Stimulated activated naive CD8-positive, alpha-beta T cell treated with anti-CD3 and anti-CD28 coated beads, Interleukin-15, Interleukin-2, amounts not matched to agents 100 ng/mL and 50 ng/mL, for 24 hours (primary cell): ENCODE data around the gene COL25A1.

Experiments
- H3K27ac Mint-ChIP-seq: one replicate; pipeline ENCODE4 v1.8.0; 2021; ENCODE audit warnings: mild to moderate bottlenecking, mixed read lengths
- H3K27me3 Mint-ChIP-seq: one replicate; pipeline ENCODE4 v1.8.0; 2021; ENCODE audit warnings: mixed read lengths
- H3K36me3 Mint-ChIP-seq: one replicate; pipeline ENCODE4 v1.8.0; 2021; ENCODE audit warnings: low read depth, mixed read lengths
- H3K4me1 Mint-ChIP-seq: one replicate; pipeline ENCODE4 v1.8.0; 2021; ENCODE audit warnings: low read depth, mixed read lengths
- H3K4me3 Mint-ChIP-seq: one replicate; pipeline ENCODE4 v1.8.0; 2021; ENCODE audit warnings: mild to moderate bottlenecking, mixed read lengths
- H3K9me3 Mint-ChIP-seq: one replicate; pipeline ENCODE4 v1.8.0; 2021; ENCODE audit warnings: mixed read lengths

The COL25A1 gene

DNA sequence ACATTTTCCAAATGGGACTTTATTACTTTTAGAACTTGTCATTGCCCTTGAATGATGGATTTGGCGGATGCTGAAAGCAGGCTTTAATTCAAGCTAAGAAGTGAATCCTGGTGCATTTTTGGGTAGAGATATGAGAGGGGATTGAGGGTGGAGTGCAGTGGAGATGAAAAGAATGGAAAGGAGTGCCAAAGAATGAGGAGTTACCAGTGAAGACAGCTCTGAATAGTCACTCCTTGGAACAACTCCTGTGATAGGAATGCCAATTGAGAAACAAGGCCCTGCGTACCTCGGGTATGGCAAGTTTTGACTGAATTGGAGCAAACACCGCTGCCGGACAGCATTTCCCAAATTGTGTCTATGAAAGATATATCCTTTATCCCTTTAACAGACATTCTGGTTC, 503.2 kb downstream of the COL25A1 start:
- no peak overlapping the region for H3K27ac Mint-ChIP-seq
- H3K27me3 Mint-ChIP-seq = no peaks in the 10 kb centered on the region
- no peaks in the 10 kb centered on the region for H3K9me3 Mint-ChIP-seq
- no peaks in the 10 kb centered on the region for H3K4me1 Mint-ChIP-seq
- no peak overlapping the region for H3K4me3 Mint-ChIP-seq
- H3K36me3 Mint-ChIP-seq = no peaks in the 10 kb centered on the region

DNA sequence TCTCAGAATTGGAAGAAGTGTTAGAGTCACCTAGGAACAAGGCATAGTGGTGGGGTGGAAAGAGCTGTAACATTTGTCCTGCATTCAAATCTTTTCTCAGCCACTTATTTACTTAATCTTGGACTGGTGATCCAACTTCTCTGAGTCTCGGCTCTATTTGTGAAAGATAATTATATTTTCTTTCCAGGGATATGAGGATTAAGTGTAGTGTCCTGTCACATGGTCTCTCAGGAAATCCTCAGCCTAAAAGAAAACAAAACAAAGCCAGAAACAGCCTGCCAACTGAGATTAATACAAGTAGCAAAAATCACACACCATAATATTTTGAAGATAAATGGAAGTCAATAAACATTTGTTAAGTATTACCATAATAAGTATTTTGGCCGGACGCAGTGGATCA, 506.3 kb downstream of the COL25A1 start:
- H3K9me3 Mint-ChIP-seq = no peaks in the 10 kb centered on the region
- H3K4me1 Mint-ChIP-seq = no peaks in the 10 kb centered on the region
- no peak overlapping the region for H3K4me3 Mint-ChIP-seq

GRCh38 chr4:108795733-108796132, 506.7 kb downstream of the COL25A1 start:
- Mint-ChIP-seq H3K4me3 (no peak overlapping the region), H3K27me3 (no peaks in the 10 kb centered on the region), H3K4me1 (no peaks in the 10 kb centered on the region), H3K9me3 (no peaks in the 10 kb centered on the region), H3K27ac (no peak overlapping the region), H3K36me3 (no peaks in the 10 kb centered on the region)

More for the DNA sequence above, 506.3 kb downstream of the COL25A1 start:
- Mint-ChIP-seq H3K36me3 (no peaks in the 10 kb centered on the region), H3K27ac (no peak overlapping the region), H3K27me3 (no peaks in the 10 kb centered on the region)

DNA sequence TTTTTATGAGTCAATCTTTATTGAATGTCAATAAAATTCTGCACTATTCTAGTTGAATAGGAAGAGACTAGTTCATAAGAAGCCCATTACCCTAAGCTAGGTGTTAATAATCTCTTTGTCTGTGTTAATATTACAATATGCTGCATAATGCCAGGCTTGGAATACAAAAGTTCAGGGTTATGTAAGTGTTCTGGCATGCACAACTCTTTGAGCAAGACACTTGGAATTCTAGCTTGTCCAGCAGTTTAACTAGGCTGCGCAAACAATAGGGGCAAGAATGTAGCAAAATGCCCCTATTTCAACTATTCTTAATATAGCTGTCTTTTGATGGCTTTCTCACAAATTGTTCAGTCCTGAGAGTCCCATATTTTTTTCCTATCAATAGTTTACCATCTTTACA, 508.3 kb downstream of the COL25A1 start:
- H3K9me3 Mint-ChIP-seq = no peaks in the 10 kb centered on the region
- H3K4me3 Mint-ChIP-seq = no peak overlapping the region
- H3K36me3 Mint-ChIP-seq = no peaks in the 10 kb centered on the region
- H3K27me3 Mint-ChIP-seq = no peaks in the 10 kb centered on the region
- no peak overlapping the region for H3K27ac Mint-ChIP-seq
- no peaks in the 10 kb centered on the region for H3K4me1 Mint-ChIP-seq

DNA sequence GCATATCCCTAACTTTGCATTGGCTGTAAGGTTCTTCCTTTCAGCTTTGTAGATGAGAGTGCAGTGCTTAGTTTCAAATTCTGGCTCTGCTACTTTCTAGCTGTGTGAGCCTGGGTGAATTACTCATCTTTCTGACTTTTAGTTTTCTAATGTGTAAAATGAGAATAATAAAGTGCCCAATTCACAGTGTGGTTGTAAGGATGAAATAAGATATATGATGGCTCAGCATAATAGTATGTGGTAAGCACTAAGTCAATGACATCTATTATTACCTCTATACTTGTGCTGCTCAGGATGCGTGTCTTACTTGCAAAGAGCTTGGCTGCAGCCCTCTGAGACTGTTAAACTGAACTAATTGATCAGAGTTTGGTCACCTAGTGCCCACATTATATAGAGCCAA, 509.0 kb downstream of the COL25A1 start:
- H3K27ac Mint-ChIP-seq = no peak overlapping the region
- no peaks in the 10 kb centered on the region for H3K27me3 Mint-ChIP-seq
- no peaks in the 10 kb centered on the region for H3K36me3 Mint-ChIP-seq
- no peak overlapping the region for H3K4me3 Mint-ChIP-seq
- no peaks in the 10 kb centered on the region for H3K4me1 Mint-ChIP-seq
- no peaks in the 10 kb centered on the region for H3K9me3 Mint-ChIP-seq

- Mint-ChIP-seq H3K27me3 (no peaks in the 10 kb centered on the region), H3K4me1 (no peaks in the 10 kb centered on the region), H3K36me3 (no peaks in the 10 kb centered on the region), H3K27ac (no peak overlapping the region), H3K4me3 (no peak overlapping the region), H3K9me3 (no peaks in the 10 kb centered on the region)
Observed at GRCh38 chr4:108788731-108789130, 513.7 kb downstream of the COL25A1 start.

DNA sequence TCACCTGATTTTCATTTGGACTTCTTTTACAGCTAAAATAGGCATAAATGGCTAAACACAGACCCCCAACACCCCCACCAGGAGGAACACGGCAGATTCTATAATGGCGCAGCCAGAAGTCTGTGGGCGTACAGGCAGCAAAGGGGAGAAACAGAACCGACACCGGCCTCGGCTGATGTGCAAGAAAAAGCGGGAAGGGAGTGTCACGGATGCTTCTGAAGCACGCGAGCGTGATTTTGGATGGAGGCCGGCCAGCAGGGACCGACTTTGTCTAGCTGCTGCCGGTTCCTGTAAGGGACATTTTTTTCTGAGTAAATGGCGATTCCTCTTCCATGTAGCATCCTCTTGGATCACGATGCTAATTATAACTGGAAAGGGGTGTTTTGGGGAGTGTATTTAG, 514.7 kb downstream of the COL25A1 start:
- H3K27me3 Mint-ChIP-seq = no peaks in the 10 kb centered on the region
- no peaks in the 10 kb centered on the region for H3K9me3 Mint-ChIP-seq
- no peaks in the 10 kb centered on the region for H3K36me3 Mint-ChIP-seq
- H3K27ac Mint-ChIP-seq = no peak overlapping the region
- H3K4me3 Mint-ChIP-seq = no peak overlapping the region
- H3K4me1 Mint-ChIP-seq = no peaks in the 10 kb centered on the region

DNA sequence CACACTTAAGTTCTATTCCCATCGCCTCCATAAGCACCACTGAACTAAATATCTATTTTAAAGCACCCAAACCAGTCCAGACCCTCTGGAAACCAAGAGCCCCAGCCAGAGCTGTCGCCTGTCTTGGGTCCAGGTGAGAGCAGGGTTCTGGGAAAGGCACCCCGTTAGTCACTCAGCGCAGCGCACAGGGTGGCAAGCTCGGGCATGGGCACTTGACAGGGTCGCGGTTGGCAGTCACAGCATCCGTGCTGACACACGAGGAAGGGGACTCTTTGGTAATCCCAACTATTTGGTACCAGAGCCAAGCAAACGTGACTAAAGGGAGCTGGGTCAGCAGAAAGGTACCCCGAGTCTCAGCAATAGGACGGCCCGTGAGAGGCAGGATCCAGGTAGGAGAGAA, 515.4 kb downstream of the COL25A1 start:
- Mint-ChIP-seq H3K27me3 (no peaks in the 10 kb centered on the region), H3K9me3 (no peaks in the 10 kb centered on the region), H3K4me1 (no peaks in the 10 kb centered on the region), H3K36me3 (no peaks in the 10 kb centered on the region), H3K27ac (no peak overlapping the region), H3K4me3 (no peak overlapping the region)

DNA sequence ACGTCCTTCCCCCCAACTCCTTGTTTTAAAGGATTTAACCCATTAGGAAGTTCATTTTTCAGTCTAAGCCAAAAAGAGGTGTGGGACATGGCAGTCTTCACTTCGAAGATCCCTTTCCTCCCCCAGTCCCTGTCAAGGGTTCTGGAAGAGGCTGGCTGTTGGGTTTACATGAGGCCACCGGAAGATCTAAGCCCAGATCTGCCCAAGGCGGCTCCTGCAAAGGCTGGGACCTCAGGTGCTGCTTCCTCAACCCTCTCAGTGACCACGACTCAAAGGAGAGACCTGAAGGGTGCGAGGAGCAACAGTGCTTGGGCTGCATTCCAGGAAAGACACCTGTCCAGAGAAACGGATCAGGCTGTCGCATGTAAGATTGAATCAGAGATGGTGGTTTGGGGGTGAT, 516.1 kb downstream of the COL25A1 start:
- Mint-ChIP-seq H3K4me1 (no peaks in the 10 kb centered on the region), H3K4me3 (no peak overlapping the region), H3K27me3 (no peaks in the 10 kb centered on the region), H3K9me3 (no peaks in the 10 kb centered on the region), H3K36me3 (no peaks in the 10 kb centered on the region), H3K27ac (no peak overlapping the region)

DNA sequence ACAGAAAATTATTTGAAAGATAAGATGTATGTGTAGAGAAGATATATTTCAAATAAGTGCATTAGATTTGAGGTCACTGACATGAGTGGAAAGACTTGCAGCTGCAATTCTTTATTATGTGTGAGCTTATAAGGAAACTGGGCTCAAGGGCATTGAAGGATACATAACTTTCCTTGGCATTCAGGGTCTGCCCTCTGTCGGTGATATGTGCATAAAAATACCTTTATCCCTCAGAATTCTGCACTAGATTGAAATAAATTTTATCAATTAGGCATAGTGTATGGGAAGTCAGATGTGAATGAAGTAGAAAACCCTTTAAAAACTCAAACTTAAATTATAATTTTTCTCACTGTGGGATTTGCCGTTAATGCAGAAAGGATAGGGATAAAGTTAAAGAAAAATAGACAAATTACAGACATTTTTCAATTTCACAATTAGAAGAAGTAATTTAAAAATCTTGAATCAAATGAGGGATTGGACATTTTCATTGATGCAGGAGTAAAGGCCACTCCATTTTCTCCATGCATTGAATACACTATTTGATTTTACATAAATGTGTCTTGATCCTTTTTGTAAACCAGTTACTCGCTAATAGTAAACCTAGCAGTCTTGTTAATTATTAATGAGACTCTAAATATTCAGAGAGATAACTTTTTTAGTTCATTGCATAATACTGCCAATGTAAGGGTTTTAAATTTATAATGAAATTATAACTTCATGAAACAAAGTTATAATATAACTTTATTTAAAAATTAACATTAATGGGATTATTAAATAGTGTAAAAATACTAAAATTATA, 518.6 kb downstream of the COL25A1 start:
- H3K27me3 Mint-ChIP-seq = no peaks in the 10 kb centered on the region
- H3K9me3 Mint-ChIP-seq = no peaks in the 10 kb centered on the region
- H3K36me3 Mint-ChIP-seq = no peaks in the 10 kb centered on the region

DNA sequence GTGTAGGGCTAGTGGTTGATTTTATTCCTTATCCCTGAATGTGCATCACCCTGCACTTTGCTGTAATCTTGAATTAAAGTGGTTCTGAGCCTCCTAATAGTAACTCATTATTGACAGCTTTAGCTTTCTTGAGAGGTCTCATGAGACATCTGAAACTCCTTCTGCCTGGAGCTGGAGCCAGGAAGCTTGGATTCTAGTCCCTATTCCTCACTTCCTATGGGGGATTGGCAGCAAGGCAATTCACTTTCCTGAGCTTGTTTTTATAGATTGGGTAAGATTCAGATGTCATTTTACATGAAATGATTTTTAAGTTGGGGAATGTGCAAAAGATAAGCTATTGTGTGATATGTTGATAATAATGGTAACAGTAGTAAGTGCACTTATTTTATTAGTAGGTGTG, 522.5 kb downstream of the COL25A1 start:
- Mint-ChIP-seq H3K27ac (no peak overlapping the region), H3K4me1 (no peaks in the 10 kb centered on the region), H3K9me3 (no peaks in the 10 kb centered on the region), H3K4me3 (no peak overlapping the region), H3K36me3 (no peaks in the 10 kb centered on the region), H3K27me3 (no peaks in the 10 kb centered on the region)

More for the DNA sequence above, 518.6 kb downstream of the COL25A1 start:
- Mint-ChIP-seq H3K27ac (no peak overlapping the region), H3K4me3 (no peak overlapping the region), H3K4me1 (no peaks in the 10 kb centered on the region)

GRCh38 chr4:108777388-108777787, 525.1 kb downstream of the COL25A1 start:
- Mint-ChIP-seq H3K9me3 (no peaks in the 10 kb centered on the region), H3K27ac (no peak overlapping the region), H3K36me3 (no peaks in the 10 kb centered on the region)

DNA sequence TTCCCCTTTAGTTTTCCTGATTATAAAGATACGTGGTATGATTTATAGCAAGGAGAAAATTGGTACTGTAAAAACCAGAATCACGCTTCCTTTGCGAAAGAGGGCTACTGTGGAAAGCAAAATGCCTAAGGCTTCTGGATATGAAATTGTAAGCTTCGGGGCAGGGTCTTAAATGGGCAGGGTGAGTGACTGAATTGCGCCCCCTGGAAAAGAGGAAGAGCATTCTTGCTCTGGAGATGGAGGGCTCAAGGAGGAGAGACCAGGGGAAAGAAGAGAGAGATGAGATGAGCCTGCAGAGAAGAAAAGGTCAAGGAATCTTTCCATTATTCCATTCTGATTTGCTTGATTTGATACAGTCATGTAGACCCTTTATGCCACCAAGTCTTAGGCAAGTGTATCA, 526.5 kb downstream of the COL25A1 start:
- Mint-ChIP-seq H3K9me3 (no peaks in the 10 kb centered on the region), H3K27ac (no peak overlapping the region)

More at GRCh38 chr4:108777388-108777787, 525.1 kb downstream of the COL25A1 start:
- H3K4me3 Mint-ChIP-seq = no peak overlapping the region
- peaks cover 3% of the 10 kb centered on the region for H3K27me3 Mint-ChIP-seq
- no peaks in the 10 kb centered on the region for H3K4me1 Mint-ChIP-seq

DNA sequence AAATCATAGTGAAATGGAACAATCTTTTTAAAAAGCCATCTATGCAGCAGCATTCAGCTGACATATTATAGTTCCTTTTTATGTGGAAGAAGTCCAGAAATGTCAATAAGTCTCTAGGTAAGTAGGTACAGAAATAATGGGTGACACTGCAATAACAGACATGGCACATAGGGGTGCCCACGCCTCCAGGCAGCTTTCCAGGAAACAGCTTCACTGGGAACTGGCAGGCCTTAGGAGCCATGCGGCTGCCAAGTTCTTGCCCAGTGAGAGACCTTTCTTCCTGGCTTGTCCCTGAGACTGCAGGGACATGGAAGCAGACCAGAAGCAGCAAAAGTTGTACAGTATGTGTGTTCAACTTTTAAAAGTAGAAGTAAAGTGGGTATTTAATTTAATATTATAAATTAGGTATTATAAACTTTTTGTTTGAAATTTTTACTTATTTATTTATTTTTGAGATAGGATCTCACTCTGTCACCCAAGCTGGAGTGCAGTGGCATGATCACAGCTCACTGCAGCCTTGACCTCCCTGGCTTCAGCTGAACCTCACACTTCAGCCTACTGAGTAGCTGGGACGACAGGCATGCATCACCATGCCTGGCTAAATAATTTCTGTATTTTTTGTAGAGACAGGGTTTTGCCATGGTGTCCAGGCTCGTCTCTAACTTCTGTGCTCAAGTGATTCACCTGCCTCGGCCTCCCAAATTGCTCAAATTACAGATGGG, 527.5 kb downstream of the COL25A1 start:
- H3K27ac Mint-ChIP-seq = no peak overlapping the region
- no peaks in the 10 kb centered on the region for H3K9me3 Mint-ChIP-seq
- peaks cover 3% of the 10 kb centered on the region for H3K27me3 Mint-ChIP-seq
- no peaks in the 10 kb centered on the region for H3K36me3 Mint-ChIP-seq
- no peaks in the 10 kb centered on the region for H3K4me1 Mint-ChIP-seq
- H3K4me3 Mint-ChIP-seq = no peak overlapping the region

More for the DNA sequence above, 526.5 kb downstream of the COL25A1 start:
- Mint-ChIP-seq H3K27me3 (peaks cover 3% of the 10 kb centered on the region), H3K4me3 (no peak overlapping the region), H3K36me3 (no peaks in the 10 kb centered on the region), H3K4me1 (no peaks in the 10 kb centered on the region)

GRCh38 chr4:108772402-108772801, 530.1 kb downstream of the COL25A1 start:
- no peak overlapping the region for H3K4me3 Mint-ChIP-seq
- no peak overlapping the region for H3K27ac Mint-ChIP-seq
- peaks cover 3% of the 10 kb centered on the region for H3K27me3 Mint-ChIP-seq
- H3K36me3 Mint-ChIP-seq = no peaks in the 10 kb centered on the region
- no peaks in the 10 kb centered on the region for H3K4me1 Mint-ChIP-seq
- no peaks in the 10 kb centered on the region for H3K9me3 Mint-ChIP-seq
